Measurements from ENCODE around the gene SPOP. TPM values are rescaled to one million over a fixed set of nuclear protein-coding genes. Genes with fewer than 3 reads are reported as not detected.
"Not testable (repeated sequence)": the region's sequence is repeated elsewhere in the genome, so short reads cannot be mapped to it uniquely, and the experiment has no call there.

The SPOP gene
- total RNA-seq, 4 donors from 2014 or later = 35.9 to 74.7 (median 47.3) TPM

DNA sequence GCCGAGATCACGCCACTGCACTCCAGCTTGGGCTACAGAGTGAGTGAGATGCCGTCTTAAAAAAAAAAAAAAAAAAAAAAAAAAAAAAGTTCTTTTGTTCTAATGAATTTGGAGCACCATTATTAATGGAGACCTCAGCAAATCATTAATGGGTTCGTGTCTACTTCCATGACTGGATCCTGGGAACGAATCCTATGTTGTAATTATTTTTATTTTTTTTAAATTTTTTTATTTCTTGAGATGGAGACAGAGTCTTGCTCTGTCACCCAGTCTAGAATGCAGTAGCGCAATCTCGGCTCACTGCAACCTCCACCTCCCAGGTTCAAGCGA, 30.7 kb downstream of the SPOP start:
- WGBS, 2 donors = 85 to 92% methylated on average over 8 of the region's 8 CpGs
- no peak overlapping the region for H3K4me3 ChIP-seq (ENCODE audit: low read depth, poor library complexity, severe bottlenecking)
- intact Hi-C loops (cut with DNase I; ENCODE audit: low total_unique reads) = no loop called here
- TF ChIP-seq POLR2A (IDR thresholded peaks at IDR 0.05) = no peak
- TF ChIP-seq, protein P1, sequence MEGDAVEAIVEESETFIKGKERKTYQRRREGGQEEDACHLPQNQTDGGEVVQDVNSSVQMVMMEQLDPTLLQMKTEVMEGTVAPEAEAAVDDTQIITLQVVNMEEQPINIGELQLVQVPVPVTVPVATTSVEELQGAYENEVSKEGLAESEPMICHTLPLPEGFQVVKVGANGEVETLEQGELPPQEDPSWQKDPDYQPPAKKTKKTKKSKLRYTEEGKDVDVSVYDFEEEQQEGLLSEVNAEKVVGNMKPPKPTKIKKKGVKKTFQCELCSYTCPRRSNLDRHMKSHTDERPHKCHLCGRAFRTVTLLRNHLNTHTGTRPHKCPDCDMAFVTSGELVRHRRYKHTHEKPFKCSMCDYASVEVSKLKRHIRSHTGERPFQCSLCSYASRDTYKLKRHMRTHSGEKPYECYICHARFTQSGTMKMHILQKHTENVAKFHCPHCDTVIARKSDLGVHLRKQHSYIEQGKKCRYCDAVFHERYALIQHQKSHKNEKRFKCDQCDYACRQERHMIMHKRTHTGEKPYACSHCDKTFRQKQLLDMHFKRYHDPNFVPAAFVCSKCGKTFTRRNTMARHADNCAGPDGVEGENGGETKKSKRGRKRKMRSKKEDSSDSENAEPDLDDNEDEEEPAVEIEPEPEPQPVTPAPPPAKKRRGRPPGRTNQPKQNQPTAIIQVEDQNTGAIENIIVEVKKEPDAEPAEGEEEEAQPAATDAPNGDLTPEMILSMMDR (IDR thresholded peaks at IDR 0.05) = no peak
- no peak for DNase-seq (ENCODE audit: low spot score in 2 of 2)

DNA sequence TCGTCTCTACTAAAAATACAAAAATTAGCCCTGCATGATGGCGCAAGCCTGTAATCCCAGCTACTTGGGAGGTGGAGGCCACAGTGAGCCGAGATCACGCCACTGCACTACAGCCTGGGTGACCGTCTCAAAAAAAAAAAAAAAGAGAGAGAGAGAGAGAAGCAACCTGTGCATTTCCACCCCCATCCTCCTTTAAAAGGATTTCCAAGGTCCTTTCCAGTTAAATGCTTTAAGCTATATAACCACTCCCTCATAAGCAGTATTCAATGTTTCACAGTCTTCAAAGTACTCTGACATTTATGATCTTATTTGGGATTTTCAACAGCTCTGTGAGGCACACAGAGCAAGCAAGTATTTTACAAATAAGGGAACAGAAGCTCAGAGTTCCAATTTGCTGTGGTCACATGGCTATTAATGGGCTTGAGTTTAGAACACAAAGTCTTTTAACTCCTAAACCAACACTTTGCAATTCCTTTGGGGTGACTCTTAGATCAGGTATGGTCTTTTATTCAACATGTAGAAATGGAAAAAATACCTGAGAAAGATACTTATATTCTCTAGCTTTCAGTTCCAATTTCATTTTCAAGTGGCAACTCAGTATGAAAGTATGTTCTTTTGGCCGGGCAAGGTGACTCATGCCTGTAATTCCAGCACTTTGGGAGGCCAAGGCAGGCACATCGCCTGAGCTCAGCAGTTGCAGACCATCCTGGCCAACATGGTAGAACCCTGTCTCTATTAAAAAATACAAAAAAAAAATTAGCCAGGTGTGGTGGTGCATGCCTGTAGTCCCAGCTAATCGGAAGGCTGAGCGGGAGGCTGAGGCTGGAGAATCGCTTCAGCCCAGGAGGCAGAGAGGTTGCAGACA, 31.3 kb downstream of the SPOP start:
- WGBS, 2 donors = 68 to 71% methylated on average over 10 of the region's 10 CpGs
- DNase-seq (ENCODE audit: low spot score in 2 of 2) = no peak
- TF ChIP-seq POLR2A (IDR thresholded peaks at IDR 0.05) = no peak
- TF ChIP-seq, protein P1 (IDR thresholded peaks at IDR 0.05) = no peak
- no peak overlapping the region for H3K4me3 ChIP-seq (ENCODE audit: low read depth, poor library complexity, severe bottlenecking)
- intact Hi-C loops (cut with DNase I; ENCODE audit: low total_unique reads) = no loop called here

DNA sequence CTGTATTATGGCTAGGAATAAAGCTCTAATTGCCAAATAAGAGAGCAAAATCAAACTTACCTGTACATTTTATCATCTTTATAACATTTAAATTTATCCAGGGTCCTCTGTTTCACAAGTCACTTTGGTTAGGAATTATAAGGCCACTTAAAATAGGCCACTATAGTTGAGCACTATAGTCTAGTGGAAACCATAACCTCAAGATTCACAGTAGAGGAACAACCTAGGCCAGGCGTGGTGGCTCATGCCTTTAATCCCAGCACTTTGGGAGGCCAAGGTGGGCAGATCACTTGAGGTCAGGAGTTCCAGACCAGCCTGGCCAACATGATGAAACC, 31.9 kb downstream of the SPOP start:
- H3K4me3 ChIP-seq (ENCODE audit: low read depth, poor library complexity, severe bottlenecking); intact Hi-C loops (cut with DNase I; ENCODE audit: low total_unique reads); DNase-seq (ENCODE audit: low spot score in 2 of 2): not testable (repeated sequence)
- 86 to 95% methylated on average over 1 of the region's 1 CpG for WGBS, 2 donors

DNA sequence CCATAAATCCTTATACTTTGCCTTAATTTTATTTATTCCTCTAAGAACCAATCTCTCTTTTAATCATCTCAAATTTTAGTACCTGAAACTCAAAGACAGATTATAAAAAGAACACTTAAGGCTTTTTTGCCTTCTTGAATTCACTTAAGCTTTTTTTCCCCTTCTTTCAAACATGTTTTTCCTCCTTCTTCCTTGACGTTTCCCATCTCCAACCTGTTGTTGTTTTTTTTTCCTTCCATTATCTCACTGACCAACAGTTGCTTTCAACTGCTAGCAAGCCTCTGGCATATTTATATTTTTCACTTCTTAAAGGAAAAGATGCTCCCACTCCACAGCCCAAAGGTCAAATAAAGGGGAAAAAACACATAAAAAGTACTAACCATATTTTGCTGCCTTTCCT, 32.2 kb downstream of the SPOP start:
- H3K4me3 ChIP-seq (ENCODE audit: low read depth, poor library complexity, severe bottlenecking) = no peak overlapping the region

DNA sequence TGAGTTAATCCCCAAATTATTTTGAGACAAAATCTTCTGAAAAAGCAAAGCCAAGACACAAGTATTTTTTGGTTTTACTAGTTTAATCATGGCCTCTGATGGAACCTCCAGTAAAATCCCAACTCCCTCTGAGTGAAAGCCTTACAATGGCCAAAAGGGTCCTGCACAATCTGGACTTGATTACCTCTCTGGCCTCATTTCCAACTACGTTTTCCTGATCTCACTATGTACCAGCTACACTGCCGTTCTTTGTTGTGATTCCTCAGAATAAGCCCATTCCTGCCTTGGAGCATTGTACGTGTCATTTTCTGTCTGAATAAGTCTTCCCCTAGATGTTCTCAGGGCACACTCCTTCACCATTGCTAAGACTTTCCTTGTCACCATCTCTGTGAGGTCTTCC, 37.3 kb downstream of the SPOP start:
- H3K4me3 ChIP-seq (ENCODE audit: low read depth, poor library complexity, severe bottlenecking) = no peak overlapping the region
- DNase-seq (ENCODE audit: low spot score in 2 of 2) = no peak
- 63 to 72% methylated on average over 3 of the region's 3 CpGs for WGBS, 2 donors
- intact Hi-C loops (cut with DNase I; ENCODE audit: low total_unique reads) = no loop called here
- no peak for TF ChIP-seq POLR2A (IDR thresholded peaks at IDR 0.05)
- TF ChIP-seq, protein P1 (IDR thresholded peaks at IDR 0.05) = no peak

More for the DNA sequence above, 32.2 kb downstream of the SPOP start:
- TF ChIP-seq, protein P1 (IDR thresholded peaks at IDR 0.05) = no peak
- TF ChIP-seq POLR2A (IDR thresholded peaks at IDR 0.05) = no peak
- intact Hi-C loops (cut with DNase I; ENCODE audit: low total_unique reads) = no loop called here
- no peak for DNase-seq (ENCODE audit: low spot score in 2 of 2)
- WGBS, 2 donors = 39 to 55% methylated on average over 1 of the region's 1 CpG

DNA sequence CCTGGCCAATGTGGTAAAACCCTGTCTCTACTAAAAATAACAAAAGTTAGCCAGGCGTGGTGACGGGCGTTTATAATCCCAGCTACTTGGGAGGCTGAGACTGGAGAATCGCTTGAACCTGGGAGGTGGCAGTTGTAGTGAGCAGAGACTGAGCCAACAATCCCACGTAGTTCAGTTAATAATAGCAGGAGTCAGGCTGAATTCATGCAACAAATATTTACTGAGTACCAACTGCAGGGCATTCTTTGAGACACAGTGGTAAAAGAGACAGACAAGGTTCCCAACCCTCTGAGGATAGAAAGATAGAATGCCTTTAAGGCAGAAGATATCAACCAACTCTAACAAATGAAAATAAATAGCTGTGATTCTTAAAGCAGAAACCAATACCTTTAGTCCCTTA, 39.1 kb downstream of the SPOP start:
- H3K4me3 ChIP-seq (ENCODE audit: low read depth, poor library complexity, severe bottlenecking) = no peak overlapping the region
- no peak for TF ChIP-seq POLR2A (IDR thresholded peaks at IDR 0.05)
- TF ChIP-seq, protein P1 (IDR thresholded peaks at IDR 0.05) = no peak
- intact Hi-C loops (cut with DNase I; ENCODE audit: low total_unique reads) = no loop called here
- DNase-seq (ENCODE audit: low spot score in 2 of 2) = no peak
- WGBS, 2 donors = 93 to 97% methylated on average over 5 of the region's 5 CpGs
